GM23248 (cell line): Measurements from ENCODE around the gene TBC1D22A. TPM values are rescaled to one million over a fixed set of nuclear protein-coding genes. Genes with fewer than 3 reads are reported as not detected.

Experiments
- DNase-seq: peaks from one replicate; pipeline ENCODE4 v3.0.0-alpha.2; 2015
- H2AFZ ChIP-seq: fragments of 200-600 bp; sonication (generic); 2 replicates; pipeline ENCODE4 v1.6.1; 2016; ENCODE audit warnings: antibody characterized with exemption
- H3F3A ChIP-seq: fragments of 200-600 bp; sonication (generic); 2 replicates; pipeline ENCODE4 v1.6.1; 2016; ENCODE audit warnings: mild to moderate bottlenecking, antibody characterized with exemption, mixed run types; ENCODE audit not compliant: insufficient read depth
- H3K27ac ChIP-seq: fragments of 200-600 bp; sonication (generic); 2 replicates; pipeline ENCODE4 v1.5.1; 2016; ENCODE audit warnings: mild to moderate bottlenecking
- H3K27me3 ChIP-seq: fragments of 200-600 bp; sonication (generic); replicated peaks from 2 replicates; pipeline ENCODE4 v1.6.1; 2016; ENCODE audit warnings: mild to moderate bottlenecking; ENCODE audit not compliant: insufficient read depth
- H3K36me3 ChIP-seq: fragments of 200-600 bp; sonication (generic); 2 replicates; pipeline ENCODE4 v1.6.1; 2016; ENCODE audit warnings: low read depth, mild to moderate bottlenecking
- H3K4me1 ChIP-seq: fragments of 200-600 bp; sonication (generic); 2 replicates; pipeline ENCODE4 v1.6.1; 2016; ENCODE audit warnings: mild to moderate bottlenecking; ENCODE audit not compliant: insufficient read depth
- H3K4me2 ChIP-seq: fragments of 200-600 bp; sonication (generic); one replicate; pipeline ENCODE4 v1.6.1; 2016; ENCODE audit warnings: mild to moderate bottlenecking; ENCODE audit not compliant: unreplicated experiment
- H3K4me3 ChIP-seq: fragments of 200-600 bp; sonication (generic); 2 replicates; pipeline ENCODE4 v1.5.1; 2016; ENCODE audit warnings: mild to moderate bottlenecking
- H3K79me2 ChIP-seq: fragments of 200-600 bp; sonication (generic); 2 replicates; pipeline ENCODE4 v1.6.1; 2016; ENCODE audit warnings: mild to moderate bottlenecking; ENCODE audit not compliant: insufficient read depth
- H3K9ac ChIP-seq: fragments of 200-600 bp; sonication (generic); 2 replicates; pipeline ENCODE4 v1.6.1; 2016; ENCODE audit warnings: mild to moderate bottlenecking
- H3K9me2 ChIP-seq: fragments of 200-600 bp; sonication (generic); 2 replicates; pipeline ENCODE4 v1.6.1; 2016; ENCODE audit warnings: mixed run types, mild to moderate bottlenecking, moderate library complexity; ENCODE audit not compliant: insufficient read depth
- H3K9me3 ChIP-seq: fragments of 200-600 bp; sonication (generic); one replicate; pipeline ENCODE4 v1.6.1; 2017; ENCODE audit warnings: low read depth
- H4K20me1 ChIP-seq: fragments of 200-600 bp; sonication (generic); 2 replicates; pipeline ENCODE4 v1.6.0; 2016; ENCODE audit not compliant: insufficient read depth
- EZH2 ChIP-seq: fragments of 200-600 bp; sonication (generic); IDR thresholded peaks from 2 replicates; pipeline ENCODE4 v1.6.1; 2018; ENCODE audit warnings: antibody characterized with exemption, mild to moderate bottlenecking; ENCODE audit not compliant: insufficient read depth, poor library complexity, severe bottlenecking
- EZH2phosphoT487 ChIP-seq: fragments of 200-600 bp; sonication (generic); IDR thresholded peaks from 2 replicates; pipeline ENCODE4 v1.6.1; 2018; ENCODE audit warnings: antibody characterized with exemption, moderate library complexity, mild to moderate bottlenecking, low read depth; ENCODE audit not compliant: insufficient read depth
- WGBS, 2 experiments: methylation state at CpG; one replicate each; pipeline ENCODE4 v1.1.6; 2015 to 2017; ENCODE audit warnings: low lambda C conversion rate in 2 of 2, low coverage in 1 of 2; ENCODE audit errors: missing lambda C conversion rate in 2 of 2; 5-methylcytosine and 5-hydroxymethylcytosine counted together
- in situ Hi-C: fragments of 300-500 bp; cut with MboI; formaldehyde crosslinking; loops from 2 replicates; pipeline ENCODE4 v1.15.0; 2020
- polyA plus RNA-seq: library from polyadenylated mRNA; unstranded; fragments of >200 nt; fragmentation: Nextera tagmentation; extraction: Ambion mirVana; gene quantifications from 2 replicates; pipeline ENCODE4 v1.2.1, GENCODE V29; 2016
- total RNA-seq: library from RNA; depleted of rRNA; stranded (reverse); fragments of >200 nt; shearing (Covaris generic); gene quantifications from 2 replicates; pipeline ENCODE4 v1.2.3, GENCODE V29; 2014

The TBC1D22A gene
- total and polyA plus RNA-seq, 2 experiments from 2014 or later = 12.3 to 16.9 TPM

DNA sequence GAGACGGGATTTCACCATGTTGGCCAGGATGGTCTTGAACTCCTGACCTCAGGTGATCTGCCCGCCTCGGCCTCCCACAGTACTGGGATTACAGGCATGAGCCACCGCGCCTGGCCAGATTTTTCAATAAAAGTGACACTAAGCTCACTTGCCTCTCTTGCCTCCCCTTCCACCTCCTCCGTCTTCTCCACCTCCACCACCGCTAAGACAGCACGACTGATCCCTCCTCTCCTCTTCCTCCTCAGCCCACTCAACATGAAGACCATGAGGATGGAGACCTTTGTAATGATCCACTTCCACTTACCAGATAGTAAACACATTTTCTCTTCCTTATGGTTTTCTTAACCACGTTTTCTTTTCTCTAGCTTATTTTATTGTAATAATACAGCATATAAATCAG lies 38.6 kb upstream of the TBC1D22A start:
- 95 to 98% methylated on average over 9 of the region's 9 CpGs for WGBS, 2 experiments
- H3K79me2 ChIP-seq = peaks cover 75% of the 10 kb centered on the region

DNA sequence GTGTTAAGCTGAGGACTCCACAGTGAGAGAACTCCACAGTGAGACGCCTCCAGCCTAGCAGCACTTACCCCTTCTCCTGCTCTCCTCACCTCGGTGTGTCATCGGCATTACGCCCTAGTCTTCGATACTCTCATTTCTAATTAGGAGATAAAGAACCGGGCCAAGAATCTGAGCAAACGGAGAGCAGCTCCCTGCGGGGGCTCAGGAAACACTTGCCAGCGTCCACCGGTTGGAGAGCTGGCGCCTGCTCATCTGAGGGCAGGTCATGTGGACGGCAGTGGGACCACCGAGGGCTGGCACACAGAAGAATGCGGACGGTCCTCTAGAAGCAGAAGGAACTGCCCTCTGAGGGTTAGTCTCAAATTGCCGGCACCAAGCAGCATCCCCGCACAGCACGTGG lies 37.4 kb upstream of the TBC1D22A start:
- 86 to 87% methylated on average over 18 of the region's 18 CpGs for WGBS, 2 experiments
- no peaks in the 10 kb centered on the region for H3K9me2 ChIP-seq
- no peak overlapping the region for H3K4me3 ChIP-seq
- H2AFZ ChIP-seq = no peak overlapping the region
- H3K9ac ChIP-seq = no peak overlapping the region
- TF ChIP-seq EZH2 (no peak), EZH2phosphoT487 (no peak)
- no peak overlapping the region for H3K27ac ChIP-seq
- DNase-seq = no peak
- no peaks in the 10 kb centered on the region for H3K36me3 ChIP-seq
- no peaks in the 10 kb centered on the region; the same call in 1 of the 2 replicates for H4K20me1 ChIP-seq
- H3K9me3 ChIP-seq = no peaks in the 10 kb centered on the region
- no peaks in the 10 kb centered on the region for H3F3A ChIP-seq
- peaks cover 88% of the 10 kb centered on the region for H3K79me2 ChIP-seq
- no peaks in the 10 kb centered on the region for H3K27me3 ChIP-seq
- H3K4me2 ChIP-seq = no peak overlapping the region
- no peaks in the 10 kb centered on the region for H3K4me1 ChIP-seq
- in situ Hi-C loops = no loop called here

More for the DNA sequence above, 38.6 kb upstream of the TBC1D22A start:
- H2AFZ ChIP-seq = no peak overlapping the region
- no peaks in the 10 kb centered on the region for H3K4me1 ChIP-seq
- H3K9me2 ChIP-seq = no peaks in the 10 kb centered on the region
- no peak overlapping the region for H3K27ac ChIP-seq
- H3K27me3 ChIP-seq = no peaks in the 10 kb centered on the region
- no peak overlapping the region for H3K4me3 ChIP-seq
- no peak overlapping the region for H3K4me2 ChIP-seq
- no peak overlapping the region for H3K9ac ChIP-seq
- TF ChIP-seq EZH2 (no peak), EZH2phosphoT487 (no peak)
- no peaks in the 10 kb centered on the region; the same call in 1 of the 2 replicates for H4K20me1 ChIP-seq
- DNase-seq = no peak
- in situ Hi-C loops = no loop called here
- H3K36me3 ChIP-seq = no peaks in the 10 kb centered on the region; the same call in 1 of the 2 replicates
- H3F3A ChIP-seq = no peaks in the 10 kb centered on the region
- no peaks in the 10 kb centered on the region for H3K9me3 ChIP-seq

GRCh38 chr22:46726066-46726985 lies 36.1 kb upstream of the TBC1D22A start:
- no peak for DNase-seq
- no peak overlapping the region for H2AFZ ChIP-seq
- no peaks in the 10 kb centered on the region for H3K9me2 ChIP-seq
- TF ChIP-seq EZH2 (no peak), EZH2phosphoT487 (no peak)
- peaks cover 96% of the 10 kb centered on the region for H3K79me2 ChIP-seq
- no peaks in the 10 kb centered on the region for H3K4me1 ChIP-seq
- H3F3A ChIP-seq = no peaks in the 10 kb centered on the region
- H3K9me3 ChIP-seq = no peaks in the 10 kb centered on the region
- no peak overlapping the region for H3K4me3 ChIP-seq
- WGBS, 2 experiments = 79 to 83% methylated on average over 37 to 38 of the region's 38 CpGs
- H3K27ac ChIP-seq = no peak overlapping the region
- no peaks in the 10 kb centered on the region for H3K27me3 ChIP-seq
- no peaks in the 10 kb centered on the region; the same call in 1 of the 2 replicates for H4K20me1 ChIP-seq
- in situ Hi-C loops = no loop called here
- H3K9ac ChIP-seq = no peak overlapping the region
- no peaks in the 10 kb centered on the region for H3K36me3 ChIP-seq
- no peak overlapping the region for H3K4me2 ChIP-seq

- Histone ChIP-seq H3K4me2 (no peak overlapping the region), H3K27me3 (no peaks in the 10 kb centered on the region), H3K9me2 (no peaks in the 10 kb centered on the region), H3K27ac (no peak overlapping the region), H3K4me3 (no peak overlapping the region), H3K9me3 (no peaks in the 10 kb centered on the region), H3K36me3 (no peaks in the 10 kb centered on the region), H3K4me1 (0 out of 2 replicates have a peak, but pooled peaks cover 4% of the 10 kb centered on the region), H2AFZ (no peak overlapping the region), H3F3A (no peaks in the 10 kb centered on the region), H3K9ac (no peak overlapping the region), H4K20me1 (no peaks in the 10 kb centered on the region; the same call in 1 of the 2 replicates), H3K79me2 (peaks cover 96% of the 10 kb centered on the region)
- 99 to 100% methylated on average over 3 of the region's 3 CpGs for WGBS, 2 experiments
- DNase-seq = no peak
- in situ Hi-C loops = no loop called here
- TF ChIP-seq EZH2 (no peak), EZH2phosphoT487 (no peak)
Measured at GRCh38 chr22:46726986-46727317, 35.5 kb upstream of the TBC1D22A start.
